ENCODE data around the gene C14orf180.

Gene C14orf180

DNA sequence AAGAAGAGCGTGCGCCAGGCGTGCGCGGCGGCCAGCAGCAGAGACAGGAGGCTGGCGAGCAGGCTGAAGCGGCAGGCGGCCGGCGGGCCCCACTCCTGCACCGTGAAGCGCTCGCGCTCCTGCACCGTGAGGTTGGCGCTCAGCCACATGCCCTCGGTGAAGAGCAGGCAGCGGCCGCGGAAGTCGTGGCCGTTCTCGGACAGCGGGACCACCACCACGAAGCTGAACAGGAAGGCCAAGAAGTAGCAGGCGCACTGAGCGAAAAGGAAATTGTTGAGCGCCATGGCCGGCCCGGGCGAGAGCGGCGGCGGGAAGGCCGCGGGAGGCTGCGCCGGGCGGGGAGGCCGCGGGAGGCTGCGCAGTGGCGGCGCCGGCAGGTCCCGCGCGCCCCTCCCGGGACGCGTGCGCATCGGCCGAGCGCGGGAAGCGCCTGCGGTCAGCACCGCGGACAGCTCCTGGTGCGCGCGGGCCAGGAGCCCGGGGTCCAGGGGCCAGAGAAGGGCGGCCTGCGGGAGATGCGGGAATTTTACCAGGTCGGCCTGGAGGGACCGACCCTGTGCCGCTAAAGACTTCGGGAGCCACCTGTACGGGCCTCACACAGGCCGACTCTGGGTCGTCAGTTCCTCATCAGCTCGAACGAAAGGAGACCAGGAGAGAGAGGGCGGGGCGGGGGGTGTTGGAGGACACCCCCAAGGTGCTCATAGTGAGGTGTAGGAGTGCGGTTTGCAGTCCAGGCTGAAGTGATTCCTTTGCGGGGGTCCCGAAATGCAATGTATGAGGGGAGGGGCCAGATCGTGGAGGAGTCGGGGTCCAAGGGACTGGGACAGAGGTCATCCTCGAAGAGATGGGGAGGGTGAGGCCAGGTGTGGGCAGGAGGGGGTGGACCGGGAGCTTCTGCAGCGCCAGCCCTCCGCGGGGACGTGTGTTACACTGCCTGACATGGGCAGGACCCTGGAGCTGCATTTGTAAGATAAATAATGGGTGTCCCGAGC, 25.2 kb downstream of the C14orf180 start, which contains the start of gene TMEM179:
TMEM179 (minus strand) TSS at position 315 of the 992 bp plus-strand sequence; CDS start at position 284, 31 bp downstream.
- no peak within 1 kb of the TSS for H3K9ac ChIP-seq
- no peak within 1 kb of the TSS for H3K27ac ChIP-seq
- no peak within 1 kb of the TSS for H3K4me3 ChIP-seq
- H3K27me3 ChIP-seq, result peaks cover 25% of the 10 kb centered on the region
- peaks cover 13% of the 10 kb centered on the region for H3K4me1 ChIP-seq
- no peaks in the 10 kb centered on the region for H3K36me3 ChIP-seq
- no peak within 1 kb of the TSS for H3K4me2 ChIP-seq
- peaks cover 8% of the 10 kb centered on the region for H3K9me3 ChIP-seq
- TF ChIP-seq Cebpa-rat (IDR thresholded peaks at IDR 0.05), result no peak
- H4K20me1 ChIP-seq, result no peaks in the 10 kb centered on the region

DNA sequence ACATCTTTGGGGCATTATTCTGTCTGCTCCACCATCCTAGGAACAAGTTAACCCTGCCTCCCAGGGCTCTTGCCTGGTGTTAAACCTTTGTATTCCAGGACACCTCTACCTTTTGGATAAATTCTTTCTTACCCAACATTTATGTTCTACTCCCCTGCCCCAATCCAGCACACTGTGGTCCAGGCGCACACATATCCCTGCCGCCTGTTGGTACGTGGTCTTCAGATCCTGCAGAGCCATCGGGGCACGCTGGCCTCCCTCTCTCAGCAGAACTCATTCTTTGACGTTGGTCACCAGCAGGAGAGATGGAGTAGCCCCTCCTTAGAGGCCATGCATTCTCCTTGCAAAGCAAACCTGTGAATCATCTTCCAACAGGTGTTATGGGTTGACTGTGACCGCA, 30.1 kb downstream of the C14orf180 start:
- Histone ChIP-seq H3K27ac (no peak overlapping the region), H3K4me3 (no peak overlapping the region), H3K27me3 (peaks cover 14% of the 10 kb centered on the region), H3K4me2 (no peak overlapping the region), H4K20me1 (no peaks in the 10 kb centered on the region), H3K9ac (no peak overlapping the region), H3K4me1 (0 out of 2 replicates have a peak, but pooled peaks cover 8% of the 10 kb centered on the region), H3K36me3 (no peaks in the 10 kb centered on the region), H3K9me3 (peaks cover 2% of the 10 kb centered on the region)
- no peak for TF ChIP-seq Cebpa-rat (IDR thresholded peaks at IDR 0.05)

- Histone ChIP-seq H4K20me1 (no peaks in the 10 kb centered on the region), H3K4me2 (no peak overlapping the region; the same call in 1 of the 2 replicates), H3K36me3 (no peaks in the 10 kb centered on the region), H3K27me3 (0 out of 2 replicates have a peak, but pooled peaks cover 4% of the 10 kb centered on the region), H3K4me3 (no peak overlapping the region), H3K27ac (no peak overlapping the region), H3K4me1 (0 out of 2 replicates have a peak, but pooled peaks cover 8% of the 10 kb centered on the region), H3K9ac (no peak overlapping the region), H3K9me3 (no peaks in the 10 kb centered on the region)
- TF ChIP-seq Cebpa-rat (IDR thresholded peaks at IDR 0.05), result no peak
Observed at GRCh38 chr14:104610749-104611310, 31.3 kb downstream of the C14orf180 start.

DNA sequence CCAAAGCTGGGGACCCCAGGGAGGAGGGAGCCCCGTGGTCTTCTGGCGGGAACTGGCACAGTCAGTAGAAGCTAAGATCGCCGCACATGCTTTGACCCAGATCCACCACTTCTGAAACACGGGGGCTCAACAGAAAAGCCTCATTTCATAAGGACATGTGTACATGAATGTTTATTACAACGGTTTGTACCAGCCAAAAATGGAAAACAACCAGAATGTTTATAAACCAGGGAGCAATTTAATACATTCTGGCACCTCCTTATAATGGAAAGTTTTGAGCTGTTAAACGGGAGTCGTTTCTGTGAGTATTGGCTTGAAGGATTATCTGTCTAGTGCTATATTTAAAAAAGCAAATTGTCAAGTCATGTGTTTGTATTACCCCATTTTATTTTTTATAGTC, 32.3 kb downstream of the C14orf180 start:
- Histone ChIP-seq H3K9ac (no peak overlapping the region), H3K27ac (no peak overlapping the region), H4K20me1 (no peaks in the 10 kb centered on the region), H3K27me3 (0 out of 2 replicates have a peak, but pooled peaks cover 3% of the 10 kb centered on the region), H3K4me3 (no peak overlapping the region), H3K36me3 (no peaks in the 10 kb centered on the region), H3K4me1 (0 out of 2 replicates have a peak, but pooled peaks cover 8% of the 10 kb centered on the region), H3K9me3 (no peaks in the 10 kb centered on the region), H3K4me2 (peak overlapping the region; percentile 20)
- TF ChIP-seq Cebpa-rat (IDR thresholded peaks at IDR 0.05), result no peak

GRCh38 chr14:104614126-104614812, 34.7 kb downstream of the C14orf180 start:
- TF ChIP-seq Cebpa-rat (IDR thresholded peaks at IDR 0.05), result no peak
- no peak overlapping the region for H3K9ac ChIP-seq
- 0 out of 2 replicates have a peak, but pooled peaks cover 8% of the 10 kb centered on the region for H3K4me1 ChIP-seq
- H3K27ac ChIP-seq, result no peak overlapping the region
- no peaks in the 10 kb centered on the region for H3K9me3 ChIP-seq
- H3K27me3 ChIP-seq, result 0 out of 2 replicates have a peak, but pooled peaks cover 3% of the 10 kb centered on the region
- H4K20me1 ChIP-seq, result no peaks in the 10 kb centered on the region
- H3K4me2 ChIP-seq, result no peak overlapping the region
- no peaks in the 10 kb centered on the region for H3K36me3 ChIP-seq
- H3K4me3 ChIP-seq, result no peak overlapping the region

- peaks cover 48% of the 10 kb centered on the region for H3K9me3 ChIP-seq
- H3K36me3 ChIP-seq, result no peaks in the 10 kb centered on the region
- TF ChIP-seq Cebpa-rat (IDR thresholded peaks at IDR 0.05), result no peak
- H3K27me3 ChIP-seq, result no peaks in the 10 kb centered on the region
- no peak overlapping the region for H3K4me2 ChIP-seq
- H4K20me1 ChIP-seq, result no peaks in the 10 kb centered on the region
- no peak overlapping the region for H3K9ac ChIP-seq
- H3K4me3 ChIP-seq, result no peak overlapping the region
- H3K27ac ChIP-seq, result no peak overlapping the region
- H3K4me1 ChIP-seq, result no peaks in the 10 kb centered on the region
Observed at GRCh38 chr14:104624939-104625338, 45.4 kb downstream of the C14orf180 start.

- H3K4me2 ChIP-seq, result peak overlapping the region; percentile 84
- H3K36me3 ChIP-seq, result no peaks in the 10 kb centered on the region
- H3K4me1 ChIP-seq, result peaks cover 52% of the 10 kb centered on the region
- H3K27me3 ChIP-seq, result no peaks in the 10 kb centered on the region
- TF ChIP-seq Cebpa-rat (IDR thresholded peaks at IDR 0.05), result no peak
- peaks cover 20% of the 10 kb centered on the region for H3K9me3 ChIP-seq
- H4K20me1 ChIP-seq, result no peaks in the 10 kb centered on the region
- H3K27ac ChIP-seq, result peak overlapping the region; percentile 97
- H3K9ac ChIP-seq, result 0 out of 2 replicates have a peak overlapping the region, but pooled peaks have one; percentile 81
- no peak overlapping the region for H3K4me3 ChIP-seq
Observed at GRCh38 chr14:104632781-104633180, 53.2 kb downstream of the C14orf180 start.

DNA sequence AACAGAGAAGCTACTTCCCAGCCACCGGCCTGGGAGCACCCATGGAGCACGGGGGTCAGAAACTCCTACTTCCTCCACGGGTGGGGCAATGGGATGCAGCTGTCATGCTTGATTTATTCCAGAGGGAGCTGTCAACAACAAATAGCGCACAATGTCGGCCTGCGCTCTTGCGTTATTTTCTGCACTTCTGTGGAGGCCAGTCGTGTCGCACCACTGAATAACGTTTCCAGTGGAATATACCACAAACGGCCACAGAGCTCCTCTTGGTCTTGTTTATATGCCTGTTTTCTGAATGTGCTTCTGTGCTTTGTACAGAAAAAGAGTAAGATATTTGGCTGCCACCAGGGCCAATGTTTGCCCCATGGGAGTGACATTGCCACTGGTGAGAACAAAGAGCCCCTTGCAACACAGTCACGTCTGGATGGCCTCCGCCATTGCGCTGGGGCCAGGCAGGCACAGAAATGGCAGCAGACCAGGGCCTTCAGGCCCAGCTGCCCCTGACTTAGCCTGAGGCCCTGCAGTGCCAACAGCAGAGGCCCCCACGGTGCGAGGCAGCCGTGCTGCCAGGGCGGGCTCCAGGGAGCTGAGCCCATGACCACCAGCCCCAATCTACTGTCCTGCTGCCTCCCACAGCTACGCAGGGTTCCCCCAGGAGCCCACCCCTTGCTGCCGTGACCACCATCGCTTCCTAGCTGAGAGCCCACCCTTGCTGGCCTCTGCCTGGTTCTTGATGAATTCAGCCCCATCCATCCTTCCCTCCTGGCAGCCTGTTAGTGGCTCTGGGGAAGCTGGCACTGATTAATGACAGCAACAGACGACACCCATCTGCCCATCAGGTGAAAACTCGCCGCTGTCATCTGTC, 53.9 kb downstream of the C14orf180 start:
- Histone ChIP-seq H3K4me2 (peak overlapping the region; percentile 84), H4K20me1 (no peaks in the 10 kb centered on the region), H3K9ac (peak overlapping the region; percentile 81), H3K27me3 (no peaks in the 10 kb centered on the region), H3K27ac (peak overlapping the region; percentile 97), H3K4me3 (no peak overlapping the region), H3K36me3 (no peaks in the 10 kb centered on the region), H3K9me3 (peaks cover 13% of the 10 kb centered on the region), H3K4me1 (peaks cover 56% of the 10 kb centered on the region)
- TF ChIP-seq Cebpa-rat (IDR thresholded peaks at IDR 0.05), result peak; percentile 71; the same call in 1 of the 2 replicates

All from BLaER1 (cell line).